HepG2 (cell line): ENCODE data around the gene ATP6V1C2. TPM values are rescaled to one million over a fixed set of nuclear protein-coding genes. Genes with fewer than 3 reads are reported as not detected.
A peak's percentile ranks its signal among the peaks of the same experiment; 100 is the strongest.

Experiments
- EED ChIP-seq: sonication (generic); formaldehyde crosslinking; IDR thresholded peaks from 2 replicates; pipeline ENCODE4 v1.5.0; 2020; ENCODE audit warnings: mild to moderate bottlenecking, missing genetic modification reagents
- ETV5 ChIP-seq: IDR thresholded peaks from 2 replicates; pipeline ENCODE4 v1.6.1; 2018; ENCODE audit warnings: missing biosample characterization, missing genetic modification reagents, inconsistent platforms, borderline replicate concordance
- FOXP1 ChIP-seq, 2 experiments: fragments of 450-650 bp in 1 of 2; IDR thresholded peaks; 2 replicates each; pipeline ENCODE4 v1.6.1; 2017 to 2018; ENCODE audit warnings: antibody characterized with exemption in 1 of 2
- GABPA ChIP-seq, 2 experiments: IDR thresholded peaks; 2 replicates each; pipeline ENCODE4 v1.6.1; 2011 to 2016; ENCODE audit warnings: low read depth in 2 of 2, low read length in 1 of 2, missing biosample characterization in 1 of 2, missing genetic modification characterization in 1 of 2
- KDM1A ChIP-seq: IDR thresholded peaks from 2 replicates; pipeline ENCODE4 v1.6.1; 2016; ENCODE audit warnings: missing compliant biosample characterization
- KLF12 ChIP-seq: sonication (generic); formaldehyde crosslinking; IDR thresholded peaks from 2 replicates; pipeline ENCODE4 v1.4.0; 2020; ENCODE audit warnings: missing genetic modification reagents, borderline replicate concordance
- MZF1 ChIP-seq: sonication (generic); formaldehyde crosslinking; IDR thresholded peaks from 2 replicates; pipeline ENCODE4 v1.8.1; 2023; ENCODE audit warnings: mild to moderate bottlenecking, missing genetic modification reagents, borderline replicate concordance
- PHF20 ChIP-seq: sonication (generic); formaldehyde crosslinking; IDR thresholded peaks from 2 replicates; pipeline ENCODE4 v1.5.0; 2020; ENCODE audit warnings: mild to moderate bottlenecking, missing genetic modification reagents
- PPARG ChIP-seq: conservative IDR thresholded peaks from 2 replicates; pipeline ENCODE4 v1.6.1; 2016; ENCODE audit warnings: missing biosample characterization, missing genetic modification reagents
- REPIN1 ChIP-seq: sonication (generic); formaldehyde crosslinking; IDR thresholded peaks from 2 replicates; pipeline ENCODE4 v1.8.0; 2022; ENCODE audit warnings: missing genetic modification reagents, low read depth, mild to moderate bottlenecking, borderline replicate concordance
- XRCC5 ChIP-seq: fragments of 200-400 bp; formaldehyde crosslinking; optimal IDR thresholded peaks from 2 replicates; pipeline ENCODE3; 2017; ENCODE audit warnings: mild to moderate bottlenecking, low read length
- YEATS2 ChIP-seq: sonication (generic); formaldehyde crosslinking; IDR thresholded peaks from 2 replicates; pipeline ENCODE4 v1.4.0; 2020; ENCODE audit warnings: missing genetic modification reagents, borderline replicate concordance
- ZBTB7A ChIP-seq: sonication (generic); formaldehyde crosslinking; IDR thresholded peaks from 2 replicates; pipeline ENCODE4 v1.8.0; 2022; ENCODE audit warnings: mild to moderate bottlenecking, missing genetic modification reagents
- ZNF10 ChIP-seq: sonication (generic); formaldehyde crosslinking; IDR thresholded peaks from 2 replicates; pipeline ENCODE4 v1.4.0; 2020; ENCODE audit warnings: mild to moderate bottlenecking, low read depth, missing genetic modification reagents, borderline replicate concordance
- ZNF260 ChIP-seq: sonication (generic); formaldehyde crosslinking; IDR thresholded peaks from 2 replicates; pipeline ENCODE4 v1.4.0; 2020; ENCODE audit warnings: missing genetic modification reagents, low read depth, mild to moderate bottlenecking, borderline replicate concordance
- ZNF33B ChIP-seq: sonication (generic); formaldehyde crosslinking; IDR thresholded peaks from 2 replicates; pipeline ENCODE4 v1.5.1; 2020; ENCODE audit warnings: mild to moderate bottlenecking, missing genetic modification reagents
- ZNF441 ChIP-seq: sonication (generic); formaldehyde crosslinking; IDR thresholded peaks from 2 replicates; pipeline ENCODE4 v1.7.0; 2021; ENCODE audit warnings: missing genetic modification reagents, borderline replicate concordance
- ZNF577 ChIP-seq: sonication (generic); formaldehyde crosslinking; IDR thresholded peaks from 2 replicates; pipeline ENCODE4 v1.4.0; 2020; ENCODE audit warnings: mild to moderate bottlenecking, low read depth, missing genetic modification reagents, borderline replicate concordance
- ZNF775 ChIP-seq: sonication (generic); formaldehyde crosslinking; IDR thresholded peaks from 2 replicates; pipeline ENCODE4 v1.4.0; 2020; ENCODE audit warnings: missing genetic modification reagents, mild to moderate bottlenecking, moderate library complexity, borderline replicate concordance
- polyA plus RNA-seq, 8 experiments: library from polyadenylated mRNA; depleted of rRNA in 3 of 8; stranded (reverse) in 7 of 8; unstranded in 1 of 8; fragments of >200 nt; fragmentation: Illumina TruSeq in 4 of 8; extraction: Trizol in 4 of 8; gene quantifications; 2 replicates each; pipeline versions ENCODE4 v1.2.1 to v1.2.3, GENCODE V29; 2011 to 2016; ENCODE audit warnings: low read depth in 4 of 8, missing spikeins in 1 of 8, mixed read lengths in 1 of 8; ENCODE audit not compliant: insufficient read depth in 1 of 8
- total RNA-seq, 5 experiments: library from RNA; depleted of rRNA; stranded (reverse); fragments of >200 nt; fragmentation: Illumina TruSeq; extraction: Trizol; gene quantifications; 2 replicates each; pipeline ENCODE4 v1.2.3, GENCODE V29; 2016; ENCODE audit warnings: low read depth in 1 of 5
- TF ChIP-seq, protein P1 (sequence below): sonication (generic); formaldehyde crosslinking; IDR thresholded peaks from 2 replicates; pipeline ENCODE4 v1.8.0; 2022; ENCODE audit warnings: mild to moderate bottlenecking, missing genetic modification reagents, borderline replicate concordance
- TF ChIP-seq, protein P2 (sequence below): IDR thresholded peaks from 2 replicates; pipeline ENCODE4 v1.6.1; 2016
- TF ChIP-seq, protein P3 (sequence below): IDR thresholded peaks from 2 replicates; pipeline ENCODE4 v1.6.1; 2016; ENCODE audit warnings: low read depth, control low read depth
- TF ChIP-seq, protein P4 (sequence below): sonication (generic); formaldehyde crosslinking; IDR thresholded peaks from 2 replicates; pipeline ENCODE4 v1.4.0; 2020; ENCODE audit warnings: missing genetic modification reagents, mild to moderate bottlenecking, borderline replicate concordance

The ATP6V1C2 gene
- total and polyA plus RNA-seq, 2 of the 13 experiments (the other 11 are each of a cell fraction or from before 2014, with no cell fraction given): 0.04 to 0.29 TPM

DNA sequence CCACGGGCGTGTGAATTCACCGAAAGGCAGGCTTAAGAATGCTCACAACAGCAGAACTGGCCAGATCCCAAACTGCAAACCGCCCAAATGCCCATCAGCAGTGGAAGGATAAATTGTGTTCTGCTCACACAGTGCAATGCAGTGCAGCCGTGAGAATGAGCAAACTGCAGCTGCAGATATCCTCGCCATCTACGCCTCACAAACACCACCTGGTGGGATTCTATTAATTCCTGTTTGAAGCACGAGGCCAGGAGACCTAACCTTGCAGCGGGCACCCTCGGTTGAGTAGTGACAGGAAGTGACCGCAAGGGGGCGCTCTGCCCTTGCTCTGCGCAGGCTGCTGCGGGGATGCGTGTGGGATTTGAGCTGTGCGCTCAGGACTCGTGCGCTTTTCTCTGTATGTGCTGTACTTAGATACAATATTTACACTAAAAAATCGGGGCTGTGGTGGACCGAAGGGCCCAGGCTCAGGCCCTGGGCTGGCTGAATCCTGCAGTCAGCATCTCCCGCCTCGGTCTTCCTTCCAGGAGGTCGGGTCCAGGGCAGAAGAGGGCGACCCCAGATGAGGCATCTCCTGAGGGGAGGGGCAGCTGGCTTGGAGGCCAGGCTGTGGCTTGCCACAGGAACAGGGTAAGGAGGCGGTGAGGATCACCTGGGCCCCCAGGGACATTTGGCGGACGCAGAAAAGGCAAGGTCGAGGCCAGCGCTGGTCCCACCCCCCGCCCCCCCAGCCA is 110.9 kb downstream of the ATP6V1C2 start (continued):
- TF ChIP-seq REPIN1 (CRISPR knock-in tag): peak; percentile 41; the same call in 1 of the 2 replicates
- TF ChIP-seq FOXP1 (IDR thresholded peaks at IDR 0.05): no peak
- TF ChIP-seq FOXP1 (CRISPR knock-in tag; IDR thresholded peaks at IDR 0.05): no peak
- no peak for TF ChIP-seq MZF1
- TF ChIP-seq ETV5 (CRISPR knock-in tag): peak; percentile 69; the same call in 1 of the 2 replicates
- no peak for TF ChIP-seq ZNF577 (CRISPR knock-in tag)
- TF ChIP-seq ZNF260 (CRISPR knock-in tag): no peak
- no peak for TF ChIP-seq ZNF10 (CRISPR knock-in tag)
- TF ChIP-seq, protein P1, sequence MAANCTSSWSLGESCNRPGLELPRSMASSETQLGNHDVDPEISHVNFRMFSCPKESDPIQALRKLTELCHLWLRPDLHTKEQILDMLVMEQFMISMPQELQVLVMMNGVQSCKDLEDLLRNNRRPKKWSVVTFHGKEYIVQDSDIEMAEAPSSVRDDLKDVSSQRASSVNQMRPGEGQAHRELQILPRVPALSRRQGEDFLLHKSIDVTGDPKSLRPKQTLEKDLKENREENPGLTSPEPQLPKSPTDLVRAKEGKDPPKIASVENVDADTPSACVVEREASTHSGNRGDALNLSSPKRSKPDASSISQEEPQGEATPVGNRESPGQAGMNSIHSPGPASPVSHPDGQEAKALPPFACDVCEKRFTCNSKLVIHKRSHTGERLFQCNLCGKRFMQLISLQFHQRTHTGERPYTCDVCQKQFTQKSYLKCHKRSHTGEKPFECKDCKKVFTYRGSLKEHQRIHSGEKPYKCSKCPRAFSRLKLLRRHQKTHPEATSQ (CRISPR knock-in tag): no peak
- TF ChIP-seq, protein P2, sequence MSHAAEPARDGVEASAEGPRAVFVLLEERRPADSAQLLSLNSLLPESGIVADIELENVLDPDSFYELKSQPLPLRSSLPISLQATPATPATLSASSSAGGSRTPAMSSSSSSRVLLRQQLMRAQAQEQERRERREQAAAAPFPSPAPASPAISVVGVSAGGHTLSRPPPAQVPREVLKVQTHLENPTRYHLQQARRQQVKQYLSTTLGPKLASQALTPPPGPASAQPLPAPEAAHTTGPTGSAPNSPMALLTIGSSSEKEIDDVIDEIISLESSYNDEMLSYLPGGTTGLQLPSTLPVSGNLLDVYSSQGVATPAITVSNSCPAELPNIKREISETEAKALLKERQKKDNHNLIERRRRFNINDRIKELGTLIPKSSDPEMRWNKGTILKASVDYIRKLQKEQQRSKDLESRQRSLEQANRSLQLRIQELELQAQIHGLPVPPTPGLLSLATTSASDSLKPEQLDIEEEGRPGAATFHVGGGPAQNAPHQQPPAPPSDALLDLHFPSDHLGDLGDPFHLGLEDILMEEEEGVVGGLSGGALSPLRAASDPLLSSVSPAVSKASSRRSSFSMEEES (CRISPR knock-in tag): no peak
- no peak for TF ChIP-seq YEATS2
- no peak for TF ChIP-seq KDM1A (CRISPR knock-in tag)
- no peak for TF ChIP-seq ZBTB7A
- no peak for TF ChIP-seq ZNF33B
- no peak for TF ChIP-seq PPARG (CRISPR knock-in tag)
- TF ChIP-seq ZNF775 (CRISPR knock-in tag): no peak
- TF ChIP-seq XRCC5: peak; percentile 96
- no peak for TF ChIP-seq EED (CRISPR knock-in tag)
- TF ChIP-seq, protein P3, sequence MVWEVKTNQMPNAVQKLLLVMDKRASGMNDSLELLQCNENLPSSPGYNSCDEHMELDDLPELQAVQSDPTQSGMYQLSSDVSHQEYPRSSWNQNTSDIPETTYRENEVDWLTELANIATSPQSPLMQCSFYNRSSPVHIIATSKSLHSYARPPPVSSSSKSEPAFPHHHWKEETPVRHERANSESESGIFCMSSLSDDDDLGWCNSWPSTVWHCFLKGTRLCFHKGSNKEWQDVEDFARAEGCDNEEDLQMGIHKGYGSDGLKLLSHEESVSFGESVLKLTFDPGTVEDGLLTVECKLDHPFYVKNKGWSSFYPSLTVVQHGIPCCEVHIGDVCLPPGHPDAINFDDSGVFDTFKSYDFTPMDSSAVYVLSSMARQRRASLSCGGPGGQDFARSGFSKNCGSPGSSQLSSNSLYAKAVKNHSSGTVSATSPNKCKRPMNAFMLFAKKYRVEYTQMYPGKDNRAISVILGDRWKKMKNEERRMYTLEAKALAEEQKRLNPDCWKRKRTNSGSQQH (CRISPR knock-in tag): 0 out of 2 replicates have a peak, but pooled peaks have one; percentile 39
- TF ChIP-seq GABPA (IDR thresholded peaks at IDR 0.05; ENCODE audit: low read depth, low read length): no peak
- TF ChIP-seq GABPA (CRISPR knock-in tag; IDR thresholded peaks at IDR 0.05; ENCODE audit: low read depth): no peak
- TF ChIP-seq KLF12 (CRISPR knock-in tag): no peak
- no peak for TF ChIP-seq ZNF441 (CRISPR knock-in tag)
- TF ChIP-seq, protein P4, sequence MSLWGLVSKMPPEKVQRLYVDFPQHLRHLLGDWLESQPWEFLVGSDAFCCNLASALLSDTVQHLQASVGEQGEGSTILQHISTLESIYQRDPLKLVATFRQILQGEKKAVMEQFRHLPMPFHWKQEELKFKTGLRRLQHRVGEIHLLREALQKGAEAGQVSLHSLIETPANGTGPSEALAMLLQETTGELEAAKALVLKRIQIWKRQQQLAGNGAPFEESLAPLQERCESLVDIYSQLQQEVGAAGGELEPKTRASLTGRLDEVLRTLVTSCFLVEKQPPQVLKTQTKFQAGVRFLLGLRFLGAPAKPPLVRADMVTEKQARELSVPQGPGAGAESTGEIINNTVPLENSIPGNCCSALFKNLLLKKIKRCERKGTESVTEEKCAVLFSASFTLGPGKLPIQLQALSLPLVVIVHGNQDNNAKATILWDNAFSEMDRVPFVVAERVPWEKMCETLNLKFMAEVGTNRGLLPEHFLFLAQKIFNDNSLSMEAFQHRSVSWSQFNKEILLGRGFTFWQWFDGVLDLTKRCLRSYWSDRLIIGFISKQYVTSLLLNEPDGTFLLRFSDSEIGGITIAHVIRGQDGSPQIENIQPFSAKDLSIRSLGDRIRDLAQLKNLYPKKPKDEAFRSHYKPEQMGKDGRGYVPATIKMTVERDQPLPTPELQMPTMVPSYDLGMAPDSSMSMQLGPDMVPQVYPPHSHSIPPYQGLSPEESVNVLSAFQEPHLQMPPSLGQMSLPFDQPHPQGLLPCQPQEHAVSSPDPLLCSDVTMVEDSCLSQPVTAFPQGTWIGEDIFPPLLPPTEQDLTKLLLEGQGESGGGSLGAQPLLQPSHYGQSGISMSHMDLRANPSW (CRISPR knock-in tag): no peak
- TF ChIP-seq PHF20 (CRISPR knock-in tag): no peak
